ENCODE results near the gene NAT14.

The NAT14 gene

DNA sequence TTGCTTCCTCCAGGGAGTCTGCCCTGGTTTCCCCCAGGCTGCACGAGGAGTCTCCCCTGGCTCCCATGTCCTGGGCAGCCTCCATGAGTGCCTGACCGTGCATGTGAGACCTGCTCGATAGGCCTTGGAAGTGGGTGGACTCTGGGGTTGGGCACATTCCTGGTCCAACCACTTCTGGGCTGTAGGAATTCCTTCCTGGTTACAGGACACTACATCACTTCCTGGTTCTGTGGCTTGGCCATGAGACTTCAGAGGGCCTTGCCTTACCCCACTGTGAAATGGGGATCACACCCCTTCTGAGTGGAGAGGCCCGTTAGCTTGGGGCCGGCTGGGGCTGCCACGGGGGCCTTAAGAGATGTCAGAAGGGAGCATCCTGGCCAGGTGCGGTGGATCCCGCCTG is 12.5 kb upstream of the NAT14 start:
- DNase-seq: no peak

DNA sequence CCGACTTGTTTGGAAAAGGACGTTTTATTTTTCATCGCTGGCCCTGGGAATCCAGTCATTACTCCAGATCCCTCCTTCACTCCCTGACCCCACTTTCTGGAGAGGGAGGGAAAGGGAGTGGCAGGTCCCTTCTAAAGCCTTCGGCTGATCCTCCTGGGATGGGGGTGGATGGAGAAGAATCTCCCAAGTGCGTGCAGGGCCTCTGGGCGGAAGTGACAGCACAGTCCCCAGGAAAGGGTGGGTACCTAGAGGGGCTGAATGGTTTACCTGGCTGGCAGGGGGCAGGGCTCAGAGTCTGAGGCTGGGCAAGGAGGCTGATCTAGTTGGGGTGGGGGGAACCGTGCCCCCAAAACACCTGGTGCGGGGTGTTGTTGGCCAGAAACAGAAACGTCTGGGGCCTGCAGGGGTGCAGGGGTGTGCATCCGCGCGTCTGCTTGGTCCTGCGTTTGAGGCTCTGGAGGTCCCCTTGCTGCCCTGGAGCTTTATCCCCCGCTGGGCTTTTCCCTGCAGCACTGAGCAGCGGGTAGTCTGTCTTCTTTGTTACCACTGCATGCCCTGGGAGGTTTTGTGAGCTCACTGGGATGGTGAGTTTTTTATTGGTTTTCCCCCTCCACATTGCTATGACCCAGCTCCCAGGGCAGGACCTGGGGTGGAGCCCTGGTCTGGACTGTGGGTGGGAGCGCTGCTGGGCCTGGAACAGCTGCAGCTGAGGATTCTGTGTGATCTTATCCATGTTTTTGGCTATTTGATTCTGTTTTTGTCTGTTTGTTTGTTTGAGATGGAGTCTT is 11.6 kb upstream of the NAT14 start:
- DNase-seq: no peak

- no peak for DNase-seq
These were observed 10.4 kb upstream of the NAT14 start for GRCh38 chr19:55474269-55475265.

GRCh38 chr19:55476100-55476775 is 8.8 kb upstream of the NAT14 start, which contains the start of gene ZNF628:
TSS of gene ZNF628 (plus strand) at chr19:55476617. CDS start at chr19:55479911, 3,294 bp downstream.
- peak; percentile 98 for DNase-seq

- no peak for DNase-seq
These were observed 7.1 kb upstream of the NAT14 start for GRCh38 chr19:55477905-55478304.

- DNase-seq: no peak
These were observed 6.6 kb upstream of the NAT14 start for GRCh38 chr19:55478364-55478763.

- DNase-seq: no peak
These were observed 5.9 kb upstream of the NAT14 start for GRCh38 chr19:55479045-55479444.

DNA sequence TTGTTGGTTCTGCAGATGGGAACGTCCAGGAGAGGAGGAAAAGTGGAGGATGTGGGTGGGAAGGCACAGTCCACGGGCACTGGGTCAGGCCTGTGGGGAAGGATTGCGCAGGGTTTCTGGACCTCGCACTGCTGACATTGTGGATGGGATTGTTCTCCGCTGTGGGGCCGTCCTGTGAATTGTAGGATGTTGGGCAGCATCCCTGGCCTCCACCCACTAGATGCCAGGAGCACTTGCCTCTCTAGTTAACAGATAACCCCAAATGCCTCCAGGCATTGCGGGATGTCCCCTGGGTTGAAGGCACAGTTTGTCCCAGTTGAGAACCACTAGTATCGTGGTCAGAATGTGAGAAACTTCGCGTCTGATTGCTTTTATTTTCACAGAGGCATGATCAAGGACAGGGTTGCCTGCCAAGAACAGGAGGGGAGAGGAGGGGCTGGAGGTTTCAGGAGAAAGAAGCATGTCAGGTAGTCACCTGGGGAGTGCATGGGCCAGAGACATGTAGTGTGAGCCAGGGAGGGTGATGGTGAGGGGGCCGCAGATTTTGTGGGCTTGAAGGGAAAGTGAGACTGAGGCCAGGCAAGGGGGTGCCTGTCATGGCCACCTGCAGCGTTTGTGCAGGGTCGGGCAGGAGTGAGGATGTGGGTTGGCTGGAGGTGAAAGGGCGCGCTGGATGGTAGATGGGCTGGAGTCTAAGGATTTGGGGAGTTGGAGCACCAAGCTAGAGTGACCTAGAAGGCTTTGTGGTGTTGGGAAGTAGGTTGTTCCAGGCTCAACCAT is 5.3 kb upstream of the NAT14 start:
- DNase-seq: no peak

- DNase-seq: no peak
These were observed 3.7 kb upstream of the NAT14 start for GRCh38 chr19:55481148-55481793.

DNA sequence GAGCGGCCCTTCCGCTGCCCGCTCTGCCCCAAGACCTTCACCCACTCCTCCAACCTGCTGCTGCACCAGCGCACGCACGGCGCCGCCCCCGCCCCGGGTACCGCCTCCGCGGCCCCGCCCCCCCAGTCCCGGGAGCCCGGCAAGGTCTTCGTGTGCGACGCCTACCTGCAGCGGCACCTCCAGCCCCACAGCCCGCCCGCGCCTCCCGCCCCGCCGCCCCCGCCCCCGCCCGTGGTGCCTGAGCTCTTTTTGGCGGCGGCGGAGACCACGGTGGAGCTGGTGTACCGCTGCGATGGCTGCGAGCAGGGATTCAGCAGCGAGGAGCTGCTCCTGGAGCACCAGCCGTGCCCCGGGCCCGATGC is 3.2 kb upstream of the NAT14 start:
- DNase-seq: no peak

- no peak for DNase-seq
These were observed 2.6 kb upstream of the NAT14 start for GRCh38 chr19:55482156-55482961.

DNA sequence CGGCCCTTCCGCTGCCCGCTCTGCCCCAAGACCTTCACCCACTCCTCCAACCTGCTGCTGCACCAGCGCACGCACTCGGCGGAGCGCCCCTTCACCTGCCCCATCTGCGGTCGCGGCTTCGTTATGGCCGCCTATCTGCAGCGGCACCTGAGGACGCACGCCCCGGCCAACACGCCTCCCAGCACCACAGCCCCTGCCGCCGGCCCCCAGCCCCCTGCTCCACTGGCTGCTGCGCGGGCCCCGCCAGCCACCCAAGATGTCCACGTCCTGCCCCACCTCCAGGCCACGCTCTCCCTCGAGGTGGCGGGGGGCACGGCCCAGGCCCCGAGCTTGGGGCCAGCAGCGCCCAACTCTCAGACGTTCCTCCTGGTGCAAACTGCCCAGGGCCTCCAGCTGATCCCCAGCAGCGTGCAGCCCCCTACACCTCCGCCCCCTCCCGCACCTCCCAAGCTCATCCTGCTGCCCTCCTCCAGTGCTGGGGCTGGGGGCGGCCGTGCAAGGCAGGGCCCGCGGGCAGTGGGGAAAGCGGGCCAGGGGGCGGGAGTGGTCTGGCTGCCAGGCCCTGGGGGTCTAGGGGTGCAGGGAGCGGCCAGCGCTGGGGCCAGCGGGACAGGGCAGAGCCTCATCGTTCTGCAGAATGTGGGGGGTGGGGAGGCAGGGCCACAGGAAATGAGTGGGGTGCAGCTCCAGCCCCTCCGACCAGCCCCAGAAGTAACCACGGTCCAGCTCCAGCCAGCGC is 1.9 kb upstream of the NAT14 start:
- DNase-seq: no peak

DNA sequence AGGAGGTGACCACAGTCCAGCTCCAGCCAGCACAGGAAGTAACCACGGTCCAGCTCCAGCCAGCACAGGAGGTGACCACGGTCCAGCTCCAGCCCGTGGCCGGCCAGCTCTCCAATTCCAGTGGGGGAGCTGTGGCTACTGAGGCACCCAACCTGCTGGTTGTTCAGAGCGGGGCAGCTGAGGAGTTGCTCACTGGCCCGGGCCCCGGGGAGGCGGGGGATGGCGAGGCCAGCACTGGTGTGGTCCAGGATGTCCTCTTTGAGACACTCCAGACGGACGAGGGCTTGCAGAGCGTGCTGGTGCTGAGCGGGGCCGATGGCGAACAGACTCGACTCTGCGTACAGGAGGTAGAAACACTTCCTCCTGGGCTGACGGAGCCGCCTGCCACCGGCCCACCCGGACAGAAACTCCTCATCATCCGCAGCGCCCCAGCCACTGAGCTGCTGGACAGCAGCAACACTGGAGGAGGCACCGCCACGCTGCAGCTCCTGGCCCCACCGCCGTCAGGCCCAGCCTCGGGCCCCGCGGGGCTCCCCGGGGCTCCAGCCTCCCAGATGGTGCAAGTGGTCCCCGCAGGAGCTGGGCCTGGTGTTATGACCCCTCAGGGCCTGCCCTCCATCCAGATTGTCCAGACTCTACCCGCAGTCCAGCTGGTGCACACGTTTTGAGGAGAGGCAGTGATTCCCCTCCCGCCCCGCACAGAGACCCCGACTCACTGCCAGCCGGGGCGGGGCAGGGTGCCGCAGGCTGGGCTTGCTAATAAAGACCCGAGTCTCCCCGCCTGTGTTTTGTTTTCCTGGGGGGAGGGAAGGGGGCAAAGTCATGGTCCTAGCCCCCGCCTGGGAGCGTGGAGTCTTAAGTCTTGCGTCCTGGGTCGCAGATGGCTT is 1.0 kb upstream of the NAT14 start:
- DNase-seq: no peak

GRCh38 chr19:55485439-55486011 is 537 bp downstream of the NAT14 start:
- no peak for DNase-seq

GRCh38 chr19:55486043-55486970 is 1.3 kb downstream of the NAT14 start:
- DNase-seq: no peak

DNA sequence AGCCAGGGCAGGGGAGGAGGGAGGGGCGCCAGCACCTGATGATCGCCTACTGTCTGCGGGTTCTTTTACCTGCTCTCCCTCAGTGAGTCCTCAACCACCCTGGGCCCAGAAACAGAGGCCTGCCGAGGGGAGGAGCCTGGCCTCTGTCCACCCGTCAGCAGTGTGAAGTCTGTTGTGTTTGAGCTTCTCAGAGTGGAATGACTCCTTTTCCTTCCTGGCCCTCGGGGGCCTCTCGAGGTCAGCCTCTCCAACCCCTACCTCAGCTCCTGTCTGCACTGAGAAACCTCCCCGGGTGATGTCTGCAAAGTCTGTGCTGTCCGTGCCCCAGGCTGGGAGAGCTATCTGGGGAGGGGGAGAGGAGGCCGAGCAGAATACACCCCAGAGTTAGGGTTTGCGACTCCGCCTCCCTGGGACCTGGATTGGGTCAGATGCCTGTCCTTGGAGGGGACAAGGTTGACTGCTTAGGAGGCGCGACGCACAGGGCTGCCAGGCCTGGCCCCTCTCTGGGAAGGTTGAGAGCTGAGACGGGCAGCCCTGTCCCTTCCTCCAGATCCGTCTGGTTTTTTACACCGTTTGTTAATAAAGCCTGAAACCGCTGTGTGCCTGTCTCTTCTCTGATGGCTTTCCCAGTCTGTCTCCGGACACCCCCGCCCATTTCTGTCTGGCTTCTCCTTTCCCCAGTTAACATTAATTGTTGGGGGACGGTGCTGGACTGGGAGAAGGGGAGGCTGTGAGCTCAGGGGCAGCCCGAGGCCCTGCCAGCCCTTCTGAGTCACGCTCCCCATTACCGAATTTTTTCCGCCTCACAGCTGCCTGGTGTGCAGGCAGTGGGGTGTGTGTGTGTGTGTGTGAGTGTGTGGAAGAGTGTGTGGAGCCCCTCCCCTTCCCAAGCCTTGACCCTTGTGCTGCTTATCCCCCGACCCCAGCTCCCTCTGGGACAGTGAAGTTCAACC is 2.3 kb downstream of the NAT14 start:
- DNase-seq: no peak

Measured in CD4-positive, alpha-beta T cell treated with Interleukin-15 for 1 hour (primary cell).